ENCODE measurements around the gene GFOD1. TPM values are rescaled to one million over a fixed set of nuclear protein-coding genes. Genes with fewer than 3 reads are reported as not detected.
A peak's percentile ranks its signal among the peaks of the same experiment; 100 is the strongest.
"Not testable (repeated sequence)": the region's sequence is repeated elsewhere in the genome, so short reads cannot be mapped to it uniquely, and the experiment has no call there.

The GFOD1 gene
- total and polyA plus RNA-seq, 8 donors, result 0.76 to 29.4 (median 11.4) TPM

DNA sequence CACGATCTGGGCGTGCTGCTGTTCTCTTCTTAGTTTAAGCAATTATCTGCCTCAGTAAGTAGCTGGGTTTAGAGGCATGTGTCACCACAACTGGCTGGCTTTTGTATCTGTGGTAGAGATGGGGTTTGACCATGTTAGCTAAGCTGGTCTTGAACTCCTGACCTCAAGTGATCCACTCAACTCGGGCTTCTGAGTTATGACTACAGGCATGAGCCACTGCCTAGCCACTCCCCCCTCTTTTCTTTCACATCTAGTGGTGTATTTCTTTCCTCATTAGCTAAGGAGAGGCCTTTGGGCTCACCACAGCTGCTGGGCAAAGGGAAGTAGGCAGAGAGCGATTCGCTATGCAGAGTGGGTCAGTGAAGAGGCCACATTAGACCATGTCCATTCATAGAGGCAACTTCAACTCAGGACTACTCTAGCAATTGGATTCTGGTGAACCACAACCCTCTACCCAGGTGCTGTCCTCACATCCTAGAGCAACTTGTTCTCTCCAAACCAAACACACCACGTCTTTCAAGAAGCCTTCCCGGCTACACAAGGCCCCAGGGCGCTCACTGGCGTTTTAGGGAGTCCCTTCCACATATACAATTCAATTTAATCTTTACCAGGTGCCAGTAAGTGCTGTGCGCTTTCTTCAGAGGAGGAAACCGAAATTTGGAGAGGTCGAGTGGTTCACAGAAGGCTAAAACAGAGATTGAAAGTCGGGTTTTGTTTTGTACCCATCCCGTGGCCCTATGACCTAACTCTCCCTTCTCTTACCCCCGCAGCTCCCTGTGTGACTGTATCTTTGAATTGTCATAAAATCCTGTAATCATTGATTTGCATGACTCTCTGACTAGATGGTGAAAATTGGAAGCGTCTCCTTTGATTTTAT is 26.5 kb upstream of the GFOD1 start:
- no peak overlapping the region for H3K27ac ChIP-seq
- H3K36me3 ChIP-seq, result no peaks in the 10 kb centered on the region
- TF ChIP-seq EP300 (IDR thresholded peaks at IDR 0.05) (no peak), POLR2AphosphoS5 (IDR thresholded peaks at IDR 0.05) (no peak), POLR2A (IDR thresholded peaks at IDR 0.05) (no peak)
- TF ChIP-seq, protein P1, sequence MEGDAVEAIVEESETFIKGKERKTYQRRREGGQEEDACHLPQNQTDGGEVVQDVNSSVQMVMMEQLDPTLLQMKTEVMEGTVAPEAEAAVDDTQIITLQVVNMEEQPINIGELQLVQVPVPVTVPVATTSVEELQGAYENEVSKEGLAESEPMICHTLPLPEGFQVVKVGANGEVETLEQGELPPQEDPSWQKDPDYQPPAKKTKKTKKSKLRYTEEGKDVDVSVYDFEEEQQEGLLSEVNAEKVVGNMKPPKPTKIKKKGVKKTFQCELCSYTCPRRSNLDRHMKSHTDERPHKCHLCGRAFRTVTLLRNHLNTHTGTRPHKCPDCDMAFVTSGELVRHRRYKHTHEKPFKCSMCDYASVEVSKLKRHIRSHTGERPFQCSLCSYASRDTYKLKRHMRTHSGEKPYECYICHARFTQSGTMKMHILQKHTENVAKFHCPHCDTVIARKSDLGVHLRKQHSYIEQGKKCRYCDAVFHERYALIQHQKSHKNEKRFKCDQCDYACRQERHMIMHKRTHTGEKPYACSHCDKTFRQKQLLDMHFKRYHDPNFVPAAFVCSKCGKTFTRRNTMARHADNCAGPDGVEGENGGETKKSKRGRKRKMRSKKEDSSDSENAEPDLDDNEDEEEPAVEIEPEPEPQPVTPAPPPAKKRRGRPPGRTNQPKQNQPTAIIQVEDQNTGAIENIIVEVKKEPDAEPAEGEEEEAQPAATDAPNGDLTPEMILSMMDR (IDR thresholded peaks at IDR 0.05), result no peak
- no peaks in the 10 kb centered on the region for H3K9me3 ChIP-seq
- WGBS, 5 donors, result 79 to 84% (median 81%) methylated on average over 16 of the region's 16 CpGs
- no peak overlapping the region for H3K4me3 ChIP-seq
- peaks cover 0 to 15% (median 6%) of the 10 kb centered on the region in 4 donors for H3K4me1 ChIP-seq
- intact Hi-C loops (cut with DNase I; ENCODE audit: low total_unique reads), result no loop called here
- H3K27me3 ChIP-seq, result no peaks in the 10 kb centered on the region
- no peak for DNase-seq

DNA sequence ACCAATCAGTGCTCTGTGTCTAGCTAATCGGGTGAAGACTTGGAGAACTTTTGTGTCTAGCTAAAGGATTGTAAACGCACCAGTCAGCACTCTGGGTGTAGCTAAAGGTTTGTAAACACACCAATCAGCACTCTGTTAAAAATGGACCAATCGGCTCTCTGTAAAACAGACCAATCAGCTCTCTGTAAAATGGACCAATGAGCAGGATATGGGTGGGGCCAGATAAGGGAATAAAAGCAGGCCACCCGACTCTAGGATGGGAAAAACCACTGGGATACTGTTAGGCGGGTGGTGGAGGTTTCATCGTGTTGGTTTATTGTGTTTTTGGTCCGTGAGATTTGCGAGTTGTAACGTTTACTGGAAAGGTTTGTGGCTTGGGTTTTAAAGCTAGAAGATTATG is 25.5 kb upstream of the GFOD1 start:
- peaks cover 0 to 21% (median 6%) of the 10 kb centered on the region in 4 donors for H3K4me1 ChIP-seq
- H3K36me3 ChIP-seq, result no peaks in the 10 kb centered on the region
- 81 to 93% (median 88%) methylated on average over 9 of the region's 9 CpGs for WGBS, 5 donors
- intact Hi-C loops (cut with DNase I; ENCODE audit: low total_unique reads), result no loop called here
- H3K9me3 ChIP-seq, result no peaks in the 10 kb centered on the region
- no peaks in the 10 kb centered on the region for H3K27me3 ChIP-seq
- TF ChIP-seq, protein P1 (IDR thresholded peaks at IDR 0.05), result no peak
- TF ChIP-seq POLR2A (IDR thresholded peaks at IDR 0.05) (no peak), EP300 (IDR thresholded peaks at IDR 0.05) (no peak), POLR2AphosphoS5 (IDR thresholded peaks at IDR 0.05) (no peak)
- H3K27ac ChIP-seq, result no peak overlapping the region
- DNase-seq, result no peak
- H3K4me3 ChIP-seq, result no peak overlapping the region

DNA sequence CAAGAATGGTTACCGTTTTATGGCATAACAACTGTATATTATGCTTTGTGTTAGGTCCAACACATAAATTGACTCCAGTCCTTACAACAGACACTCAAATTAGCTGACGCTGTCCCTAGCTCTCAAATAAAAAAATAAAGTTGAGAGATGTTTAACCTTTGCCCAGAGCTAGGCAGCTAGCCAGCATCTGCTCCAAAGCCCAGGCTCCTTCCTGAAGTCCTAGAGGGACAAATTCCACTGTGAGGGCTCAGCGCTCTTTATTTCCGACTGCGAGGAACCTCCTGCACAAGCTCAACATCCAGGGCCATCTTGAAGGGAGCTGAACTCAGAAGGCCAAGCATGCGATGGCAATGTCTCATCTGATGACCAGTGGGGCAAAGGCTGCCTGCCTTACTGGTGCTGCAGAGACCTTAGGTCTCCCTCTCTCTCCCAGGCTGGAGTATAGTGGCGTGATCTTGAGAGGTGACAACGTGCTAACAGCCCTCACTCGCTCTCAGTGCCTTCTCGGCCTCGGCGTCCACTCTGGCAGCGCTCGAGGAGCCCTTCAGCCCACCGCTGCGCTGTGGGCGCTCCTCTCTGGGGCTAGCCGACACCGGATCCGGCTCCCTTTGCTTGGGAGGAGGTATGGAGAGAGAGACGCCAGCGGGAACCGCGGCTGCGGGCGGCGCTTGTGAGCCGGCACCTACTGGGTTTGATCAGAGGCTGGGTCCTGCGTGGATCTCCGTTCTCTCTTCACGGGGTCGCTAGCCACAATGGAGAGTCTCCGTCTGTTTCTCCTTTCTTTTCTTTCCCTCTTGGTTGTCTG is 24.7 kb upstream of the GFOD1 start:
- no peak for TF ChIP-seq POLR2AphosphoS5 (IDR thresholded peaks at IDR 0.05)
- TF ChIP-seq POLR2A (IDR thresholded peaks at IDR 0.05), result no peak
- TF ChIP-seq, protein P1 (IDR thresholded peaks at IDR 0.05), result no peak
- TF ChIP-seq EP300 (IDR thresholded peaks at IDR 0.05), result no peak
- H3K4me3 ChIP-seq, result no peak overlapping the region
- H3K27me3 ChIP-seq, result no peaks in the 10 kb centered on the region
- H3K9me3 ChIP-seq, result no peaks in the 10 kb centered on the region
- peak in 1 of 2 donors; percentile 53 for DNase-seq
- WGBS, 5 donors, result 82 to 91% (median 87%) methylated on average over 30 to 33 of the region's 33 CpGs
- no peaks in the 10 kb centered on the region for H3K36me3 ChIP-seq
- no peak overlapping the region for H3K27ac ChIP-seq
- intact Hi-C loops (cut with DNase I; ENCODE audit: low total_unique reads), result no loop called here
- peaks cover 0 to 23% (median 6%) of the 10 kb centered on the region in 4 donors for H3K4me1 ChIP-seq

DNA sequence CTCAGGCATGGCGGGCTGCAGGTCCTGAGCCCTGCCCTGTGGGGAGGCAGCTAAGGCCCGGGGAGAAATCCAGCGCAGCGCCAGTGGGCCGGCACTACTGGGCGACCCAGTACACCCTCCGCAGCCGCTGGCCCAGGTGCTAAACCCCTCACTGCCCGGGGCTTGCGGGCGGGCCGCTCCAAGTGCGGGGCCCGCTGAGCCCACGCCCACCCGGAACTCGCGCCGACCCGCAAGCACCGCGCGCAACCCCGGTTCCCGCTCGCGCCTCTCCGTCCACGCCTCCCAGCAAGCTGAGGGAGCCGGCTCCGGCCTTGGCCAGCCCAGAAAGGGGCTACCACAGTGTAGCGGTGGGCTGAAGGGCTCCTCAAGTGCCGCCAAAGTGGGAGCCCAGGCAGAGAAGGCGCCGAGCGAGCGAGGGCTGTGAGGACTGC is 23.8 kb upstream of the GFOD1 start:
- H3K36me3 ChIP-seq; DNase-seq; intact Hi-C loops (cut with DNase I; ENCODE audit: low total_unique reads); H3K27ac ChIP-seq; H3K9me3 ChIP-seq; H3K27me3 ChIP-seq; H3K4me3 ChIP-seq: not testable (repeated sequence)
- peaks cover 0 to 24% (median 6%) of the 10 kb centered on the region in 4 donors for H3K4me1 ChIP-seq
- WGBS, 5 donors, result 90 to 94% (median 93%) methylated on average over 17 to 37 of the region's 37 CpGs

DNA sequence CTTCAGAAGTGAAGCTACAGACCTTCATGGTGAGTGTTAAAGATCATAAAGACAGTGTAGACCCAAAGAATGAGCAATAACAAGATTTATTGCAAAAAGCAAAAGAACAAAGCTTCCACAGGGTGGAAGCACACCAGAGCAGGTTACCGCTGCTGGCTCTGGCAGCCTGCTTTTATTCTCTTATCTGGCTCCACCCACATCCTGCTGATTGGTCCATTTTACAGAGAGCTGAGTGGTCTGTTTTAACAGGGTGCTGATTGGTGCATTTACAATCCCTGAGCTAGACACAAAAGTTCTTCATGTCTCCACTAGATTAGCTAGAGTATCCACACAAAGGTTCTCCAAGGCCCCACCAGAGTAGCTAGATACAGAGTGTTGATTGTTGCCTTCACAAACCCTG is 23.0 kb upstream of the GFOD1 start:
- DNase-seq; H3K9me3 ChIP-seq; intact Hi-C loops (cut with DNase I; ENCODE audit: low total_unique reads); H3K27me3 ChIP-seq; H3K4me3 ChIP-seq; H3K36me3 ChIP-seq; H3K27ac ChIP-seq: not testable (repeated sequence)
- peaks cover 0 to 24% (median 6%) of the 10 kb centered on the region in 4 donors for H3K4me1 ChIP-seq
- WGBS, 5 donors, result 88 to 100% (median 92%) methylated on average over 1 of the region's 1 CpG

Measured in stomach (tissue), 9 donors.